ENCODE results near the gene RFC1. TPM values are rescaled to one million over a fixed set of nuclear protein-coding genes. Genes with fewer than 3 reads are reported as not detected.
"Not testable (repeated sequence)": the region's sequence is repeated elsewhere in the genome, so short reads cannot be mapped to it uniquely, and the experiment has no call there.

RFC1 gene
- 125 TPM for polyA plus RNA-seq (2013, experiment 1 of 2)
- 132 TPM for polyA plus RNA-seq (2013, experiment 2 of 2)

GRCh38 chr4:39365830-39366771 lies at the start of gene RFC1:
TSS of gene RFC1 (minus strand) at chr4:39366362. CDS start at chr4:39366241, 121 bp downstream.
- Histone ChIP-seq H2AK5ac (ENCODE audit: low read depth, low read length) (no peak within 1 kb of the TSS), H3K79me1 (ENCODE audit: low read depth, low read length) (peaks cover 4% of the 10 kb centered on the region), H2BK15ac (ENCODE audit: low read length) (peak within 1 kb of the TSS; percentile 97), H3K14ac (ENCODE audit: low read length) (peak within 1 kb of the TSS; percentile 91), H2BK120ac (ENCODE audit: low read depth, low read length) (peak within 1 kb of the TSS; percentile 81), H3K9me3 (replicated peaks in 1 of 2; ENCODE audit: control insufficient read depth in 2 of 2, insufficient read depth in 1 of 2, low read depth in 1 of 2, low read length in 2 of 2) (no peaks in the 10 kb centered on the region), H4K8ac (ENCODE audit: low read depth, low read length) (no peak within 1 kb of the TSS), H3K4me3 (ENCODE audit: low read length in 2 of 2) (peak within 1 kb of the TSS; percentile 93 to 95), H3K18ac (ENCODE audit: low read length) (peak within 1 kb of the TSS; percentile 96), H3K9ac (ENCODE audit: low read depth, low read length, poor library complexity) (peak within 1 kb of the TSS; percentile 93), H4K91ac (ENCODE audit: low read depth, low read length, poor library complexity) (no peak within 1 kb of the TSS), H3K4ac (ENCODE audit: low read length) (no peak within 1 kb of the TSS), H2BK12ac (ENCODE audit: low read length) (no peak within 1 kb of the TSS), H3K36me3 (replicated peaks in 1 of 2; ENCODE audit: control insufficient read depth in 2 of 2, insufficient read depth in 2 of 2, low read length in 2 of 2) (peaks cover 0 to 5% of the 10 kb centered on the region in 2 donors), H3K27ac (replicated peaks; ENCODE audit: low read length) (peak within 1 kb of the TSS; percentile 70), H2BK5ac (ENCODE audit: low read length) (peak within 1 kb of the TSS; percentile 46), H2AFZ (ENCODE audit: low read length) (peak within 1 kb of the TSS; percentile 99), H3K4me1 (ENCODE audit: control insufficient read depth in 2 of 2, insufficient read depth in 1 of 2, low read depth in 1 of 2, low read length in 2 of 2) (no peaks in the 10 kb centered on the region), H3K4me2 (ENCODE audit: insufficient read depth, low read length, poor library complexity, severe bottlenecking) (peak within 1 kb of the TSS; percentile 75), H3K23ac (ENCODE audit: low read depth, low read length, poor library complexity) (peak within 1 kb of the TSS; percentile 8), H3K27me3 (ENCODE audit: control insufficient read depth in 3 of 3, insufficient read depth in 3 of 3, low read depth in 1 of 3, low read length in 3 of 3) (no peaks in the 10 kb centered on the region)
- DNase-seq (ENCODE audit: low spot score), result peak; percentile 89
- no CpG with 5 or more reads among the region's 60 CpGs for WGBS, 2 donors (ENCODE audit: extremely low coverage in 2 of 2, insufficient read length in 2 of 2, insufficient replicate concordance in 1 of 2)

GRCh38 chr4:39415678-39416283 lies 49.6 kb upstream of the RFC1 start:
- Histone ChIP-seq H2BK120ac (ENCODE audit: low read depth, low read length) (no peak overlapping the region), H4K91ac (ENCODE audit: low read depth, low read length, poor library complexity) (no peak overlapping the region), H3K79me1 (ENCODE audit: low read depth, low read length) (no peaks in the 10 kb centered on the region), H3K4me1 (ENCODE audit: control insufficient read depth in 2 of 2, insufficient read depth in 1 of 2, low read depth in 1 of 2, low read length in 2 of 2) (no peaks in the 10 kb centered on the region), H3K14ac (ENCODE audit: low read length) (no peak overlapping the region), H3K4me3 (ENCODE audit: low read length in 2 of 2) (no peak overlapping the region), H2AFZ (ENCODE audit: low read length) (no peak overlapping the region), H3K9ac (ENCODE audit: low read depth, low read length, poor library complexity) (no peak overlapping the region), H2AK5ac (ENCODE audit: low read depth, low read length) (no peak overlapping the region), H4K8ac (ENCODE audit: low read depth, low read length) (no peak overlapping the region), H3K27ac (replicated peaks; ENCODE audit: low read length) (no peak overlapping the region), H3K18ac (ENCODE audit: low read length) (no peak overlapping the region), H3K36me3 (replicated peaks in 1 of 2; ENCODE audit: control insufficient read depth in 2 of 2, insufficient read depth in 2 of 2, low read length in 2 of 2) (no peaks in the 10 kb centered on the region), H3K27me3 (ENCODE audit: control insufficient read depth in 3 of 3, insufficient read depth in 3 of 3, low read depth in 1 of 3, low read length in 3 of 3) (no peaks in the 10 kb centered on the region), H3K23ac (ENCODE audit: low read depth, low read length, poor library complexity) (no peak overlapping the region), H2BK15ac (ENCODE audit: low read length) (no peak overlapping the region), H2BK5ac (ENCODE audit: low read length) (no peak overlapping the region), H3K9me3 (replicated peaks in 1 of 2; ENCODE audit: control insufficient read depth in 2 of 2, insufficient read depth in 1 of 2, low read depth in 1 of 2, low read length in 2 of 2) (no peaks in the 10 kb centered on the region), H3K4me2 (ENCODE audit: insufficient read depth, low read length, poor library complexity, severe bottlenecking) (no peak overlapping the region), H2BK12ac (ENCODE audit: low read length) (no peak overlapping the region), H3K4ac (ENCODE audit: low read length) (no peak overlapping the region)
- no CpG with 5 or more reads among the region's 2 CpGs for WGBS, 2 donors (ENCODE audit: extremely low coverage in 2 of 2, insufficient read length in 2 of 2, insufficient replicate concordance in 1 of 2)
- DNase-seq (ENCODE audit: low spot score), result no peak

- H4K91ac ChIP-seq (ENCODE audit: low read depth, low read length, poor library complexity); DNase-seq (ENCODE audit: low spot score); H2BK12ac ChIP-seq (ENCODE audit: low read length); H3K23ac ChIP-seq (ENCODE audit: low read depth, low read length, poor library complexity); H2AFZ ChIP-seq (ENCODE audit: low read length); H3K9ac ChIP-seq (ENCODE audit: low read depth, low read length, poor library complexity); H3K9me3 ChIP-seq (replicated peaks in 1 of 2; ENCODE audit: control insufficient read depth in 2 of 2, insufficient read depth in 1 of 2, low read depth in 1 of 2, low read length in 2 of 2); H2AK5ac ChIP-seq (ENCODE audit: low read depth, low read length); H2BK120ac ChIP-seq (ENCODE audit: low read depth, low read length); H3K36me3 ChIP-seq (replicated peaks in 1 of 2; ENCODE audit: control insufficient read depth in 2 of 2, insufficient read depth in 2 of 2, low read length in 2 of 2); H3K4me2 ChIP-seq (ENCODE audit: insufficient read depth, low read length, poor library complexity, severe bottlenecking); H3K27me3 ChIP-seq (ENCODE audit: control insufficient read depth in 3 of 3, insufficient read depth in 3 of 3, low read depth in 1 of 3, low read length in 3 of 3); H3K79me1 ChIP-seq (ENCODE audit: low read depth, low read length); H4K8ac ChIP-seq (ENCODE audit: low read depth, low read length); H3K18ac ChIP-seq (ENCODE audit: low read length); H3K4me3 ChIP-seq (ENCODE audit: low read length in 2 of 2); H3K14ac ChIP-seq (ENCODE audit: low read length); H3K4me1 ChIP-seq (ENCODE audit: control insufficient read depth in 2 of 2, insufficient read depth in 1 of 2, low read depth in 1 of 2, low read length in 2 of 2); H2BK15ac ChIP-seq (ENCODE audit: low read length); H2BK5ac ChIP-seq (ENCODE audit: low read length); H3K4ac ChIP-seq (ENCODE audit: low read length); H3K27ac ChIP-seq (replicated peaks; ENCODE audit: low read length): not testable (repeated sequence)
- WGBS, 2 donors (ENCODE audit: extremely low coverage in 2 of 2, insufficient read length in 2 of 2, insufficient replicate concordance in 1 of 2), result no CpG with 5 or more reads among the region's 8 CpGs
Observed at GRCh38 chr4:39411561-39411960, 45.4 kb upstream of the RFC1 start.

GRCh38 chr4:39410415-39410814 lies 44.3 kb upstream of the RFC1 start:
- no peak overlapping the region for H3K14ac ChIP-seq (ENCODE audit: low read length)
- WGBS, 2 donors (ENCODE audit: extremely low coverage in 2 of 2, insufficient read length in 2 of 2, insufficient replicate concordance in 1 of 2), result no CpG with 5 or more reads among the region's 5 CpGs

More at GRCh38 chr4:39410415-39410814, 44.3 kb upstream of the RFC1 start:
- no peak overlapping the region for H4K91ac ChIP-seq (ENCODE audit: low read depth, low read length, poor library complexity)
- H2BK120ac ChIP-seq (ENCODE audit: low read depth, low read length), result no peak overlapping the region
- no peak overlapping the region for H2BK15ac ChIP-seq (ENCODE audit: low read length)
- H3K9ac ChIP-seq (ENCODE audit: low read depth, low read length, poor library complexity), result no peak overlapping the region
- H2BK5ac ChIP-seq (ENCODE audit: low read length), result no peak overlapping the region
- H3K79me1 ChIP-seq (ENCODE audit: low read depth, low read length), result no peaks in the 10 kb centered on the region
- no peak for DNase-seq (ENCODE audit: low spot score)
- H3K27me3 ChIP-seq (ENCODE audit: control insufficient read depth in 3 of 3, insufficient read depth in 3 of 3, low read depth in 1 of 3, low read length in 3 of 3), result no peaks in the 10 kb centered on the region
- H3K27ac ChIP-seq (replicated peaks; ENCODE audit: low read length), result no peak overlapping the region
- H2AFZ ChIP-seq (ENCODE audit: low read length), result no peak overlapping the region
- no peak overlapping the region for H3K18ac ChIP-seq (ENCODE audit: low read length)
- H2BK12ac ChIP-seq (ENCODE audit: low read length), result no peak overlapping the region
- no peak overlapping the region for H3K4me2 ChIP-seq (ENCODE audit: insufficient read depth, low read length, poor library complexity, severe bottlenecking)
- H3K4me3 ChIP-seq (ENCODE audit: low read length in 2 of 2), result no peak overlapping the region
- no peaks in the 10 kb centered on the region for H3K36me3 ChIP-seq (replicated peaks in 1 of 2; ENCODE audit: control insufficient read depth in 2 of 2, insufficient read depth in 2 of 2, low read length in 2 of 2)
- H3K9me3 ChIP-seq (replicated peaks in 1 of 2; ENCODE audit: control insufficient read depth in 2 of 2, insufficient read depth in 1 of 2, low read depth in 1 of 2, low read length in 2 of 2), result no peaks in the 10 kb centered on the region
- H4K8ac ChIP-seq (ENCODE audit: low read depth, low read length), result no peak overlapping the region
- no peak overlapping the region for H3K23ac ChIP-seq (ENCODE audit: low read depth, low read length, poor library complexity)
- no peak overlapping the region for H2AK5ac ChIP-seq (ENCODE audit: low read depth, low read length)
- H3K4ac ChIP-seq (ENCODE audit: low read length), result no peak overlapping the region
- no peaks in the 10 kb centered on the region for H3K4me1 ChIP-seq (ENCODE audit: control insufficient read depth in 2 of 2, insufficient read depth in 1 of 2, low read depth in 1 of 2, low read length in 2 of 2)
